ENCODE measurements around the gene ELL. TPM values are rescaled to one million over a fixed set of nuclear protein-coding genes. Genes with fewer than 3 reads are reported as not detected.

Gene ELL
- total RNA-seq, 1 experiment from 2014 or later = 17.0 TPM

DNA sequence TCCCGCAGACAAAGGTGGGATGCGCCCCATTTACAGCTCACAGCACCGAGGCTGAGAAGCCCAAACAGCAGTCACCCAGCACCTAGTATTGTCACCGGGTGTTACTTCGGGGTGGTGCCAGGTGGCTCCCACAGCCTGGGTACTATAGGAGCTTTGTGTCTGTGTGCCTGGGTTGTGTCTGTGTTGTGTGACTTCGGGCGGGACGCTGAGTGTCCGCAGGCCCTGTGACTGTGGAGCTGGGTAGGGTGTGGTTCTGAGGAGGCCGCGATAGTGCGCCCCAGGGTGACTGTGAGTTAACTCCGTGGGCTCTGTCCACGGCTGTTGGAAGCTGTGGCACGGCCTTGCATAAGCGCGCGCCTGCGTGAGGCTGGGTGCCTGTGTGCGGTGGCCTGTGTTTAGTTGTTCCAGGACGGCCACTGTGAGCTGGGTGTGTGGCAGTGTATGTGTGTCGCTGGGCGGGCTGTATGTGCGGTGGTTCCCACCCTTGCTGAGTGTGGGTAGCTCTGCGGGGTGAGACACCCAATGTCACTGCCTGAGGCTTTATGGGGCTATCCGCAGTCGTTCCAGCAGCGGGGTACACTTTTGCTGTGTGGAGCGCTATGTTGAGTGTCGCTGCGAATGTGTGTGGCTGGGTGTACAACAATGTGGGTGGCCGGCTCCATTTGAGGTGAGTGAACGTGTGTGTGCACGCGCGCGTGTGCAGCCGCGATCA lies 103.2 kb downstream of the ELL start:
- Histone ChIP-seq H2AFZ (ENCODE audit: low read length) (no peak overlapping the region), H2BK5ac (ENCODE audit: insufficient read length, low read length) (no peak overlapping the region), H3K4me2 (ENCODE audit: insufficient read depth, insufficient read length, low read length) (peak overlapping the region; percentile 25), H3K4ac (ENCODE audit: low read depth, low read length) (no peak overlapping the region), H3K79me2 (ENCODE audit: insufficient read depth, low read length) (no peaks in the 10 kb centered on the region), H3K79me1 (ENCODE audit: insufficient read depth, low read depth, low read length, poor library complexity, severe bottlenecking) (no peaks in the 10 kb centered on the region), H3K4me1 (ENCODE audit: insufficient read depth, low read length) (peaks cover 4% of the 10 kb centered on the region; the same call in 1 of the 2 replicates), H2BK12ac (ENCODE audit: insufficient read length, low read depth, low read length) (no peak overlapping the region), H3K9ac (ENCODE audit: extremely low read depth, insufficient read length, low read length) (no peak overlapping the region), H2BK20ac (ENCODE audit: low read depth, low read length, poor library complexity, severe bottlenecking) (no peak overlapping the region), H3K56ac (ENCODE audit: insufficient read length, low read depth, low read length) (no peak overlapping the region), H4K91ac (ENCODE audit: insufficient read length, low read depth, low read length) (no peak overlapping the region), H3K18ac (ENCODE audit: insufficient read length, low read depth, low read length) (no peak overlapping the region), H3K27me3 (ENCODE audit: insufficient read depth, low read length) (no peaks in the 10 kb centered on the region; the same call in 1 of the 2 replicates), H4K20me1 (ENCODE audit: control insufficient read depth, insufficient read depth, insufficient read length) (no peaks in the 10 kb centered on the region), H3K9me3 (ENCODE audit: control insufficient read depth, low read depth, low read length) (no peaks in the 10 kb centered on the region), H3T11ph (ENCODE audit: low read length) (no peak overlapping the region), H4K5ac (ENCODE audit: insufficient read length, low read depth, low read length) (no peak overlapping the region), H2BK15ac (ENCODE audit: low read depth, low read length) (no peak overlapping the region), H2AK5ac (ENCODE audit: insufficient read length, low read length) (no peak overlapping the region), H2BK120ac (ENCODE audit: low read depth, low read length, poor library complexity, severe bottlenecking) (no peak overlapping the region), H4K8ac (replicated peaks; ENCODE audit: insufficient read length, low read depth, low read length) (no peak overlapping the region), H3K14ac (ENCODE audit: insufficient read depth, low read length) (no peak overlapping the region), H3K23me2 (ENCODE audit: insufficient read length, low read depth, low read length, poor library complexity, severe bottlenecking) (peaks cover 14% of the 10 kb centered on the region), H3K23ac (ENCODE audit: insufficient read length, low read depth, low read length) (no peak overlapping the region), H3K27ac (ENCODE audit: insufficient read length, low read depth, low read length) (no peak overlapping the region)
- WGBS (ENCODE audit: extremely low coverage, insufficient read length, low lambda C conversion rate) = no CpG with 5 or more reads among the region's 39 CpGs
- H3K36me3 Mint-ChIP-seq (ENCODE audit: insufficient read depth in 1 of 3, low read depth in 3 of 3) = peaks cover 0 to 5% (median 0%) of the 10 kb centered on the region in 3 experiments; a peak in 1 of 7 replicates
- H3K27ac Mint-ChIP-seq = no peak overlapping the region
- no peaks in the 10 kb centered on the region; a peak in 2 of 5 replicates for H3K9me3 Mint-ChIP-seq
- no peak for DNase-seq
- TF ChIP-seq, protein P1, sequence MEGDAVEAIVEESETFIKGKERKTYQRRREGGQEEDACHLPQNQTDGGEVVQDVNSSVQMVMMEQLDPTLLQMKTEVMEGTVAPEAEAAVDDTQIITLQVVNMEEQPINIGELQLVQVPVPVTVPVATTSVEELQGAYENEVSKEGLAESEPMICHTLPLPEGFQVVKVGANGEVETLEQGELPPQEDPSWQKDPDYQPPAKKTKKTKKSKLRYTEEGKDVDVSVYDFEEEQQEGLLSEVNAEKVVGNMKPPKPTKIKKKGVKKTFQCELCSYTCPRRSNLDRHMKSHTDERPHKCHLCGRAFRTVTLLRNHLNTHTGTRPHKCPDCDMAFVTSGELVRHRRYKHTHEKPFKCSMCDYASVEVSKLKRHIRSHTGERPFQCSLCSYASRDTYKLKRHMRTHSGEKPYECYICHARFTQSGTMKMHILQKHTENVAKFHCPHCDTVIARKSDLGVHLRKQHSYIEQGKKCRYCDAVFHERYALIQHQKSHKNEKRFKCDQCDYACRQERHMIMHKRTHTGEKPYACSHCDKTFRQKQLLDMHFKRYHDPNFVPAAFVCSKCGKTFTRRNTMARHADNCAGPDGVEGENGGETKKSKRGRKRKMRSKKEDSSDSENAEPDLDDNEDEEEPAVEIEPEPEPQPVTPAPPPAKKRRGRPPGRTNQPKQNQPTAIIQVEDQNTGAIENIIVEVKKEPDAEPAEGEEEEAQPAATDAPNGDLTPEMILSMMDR (conservative IDR thresholded peaks at IDR 0.05) = no peak
- peaks cover 33 to 61% of the 10 kb centered on the region in 2 experiments for H3K4me1 Mint-ChIP-seq
- peak overlapping the region; percentile 53 to 78 for H3K4me3 Mint-ChIP-seq
- peaks cover 59% of the 10 kb centered on the region for H3K27me3 Mint-ChIP-seq (ENCODE audit: low read depth)
